HG03095 (cell line): Measurements from ENCODE around the gene BAG3.

Experiments used
- ATAC-seq: cut with Tn5 transposase; IDR thresholded peaks from one replicate; pipeline ENCODE4 v1.9.1; 2021; ENCODE audit warnings: moderate library complexity; ENCODE audit not compliant: unreplicated experiment

The BAG3 gene

GRCh38 chr10:119665901-119666708, 14.9 kb downstream of the BAG3 start:
- ATAC-seq: no peak

DNA sequence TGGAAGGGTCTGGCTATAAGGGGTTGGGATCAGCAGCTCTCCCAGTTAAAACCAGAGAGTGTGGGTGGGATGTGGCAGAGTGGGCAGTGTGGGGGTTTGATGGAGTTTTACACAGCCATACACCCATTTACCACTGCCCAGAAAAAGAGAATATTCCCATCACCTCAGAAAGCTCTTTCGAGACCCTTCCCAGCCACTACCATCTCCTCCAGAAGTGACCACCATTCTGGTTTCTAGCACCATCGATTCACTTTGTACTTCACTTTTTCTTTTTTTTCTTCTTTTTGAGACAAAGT, 15.5 kb downstream of the BAG3 start:
- no peak for ATAC-seq

DNA sequence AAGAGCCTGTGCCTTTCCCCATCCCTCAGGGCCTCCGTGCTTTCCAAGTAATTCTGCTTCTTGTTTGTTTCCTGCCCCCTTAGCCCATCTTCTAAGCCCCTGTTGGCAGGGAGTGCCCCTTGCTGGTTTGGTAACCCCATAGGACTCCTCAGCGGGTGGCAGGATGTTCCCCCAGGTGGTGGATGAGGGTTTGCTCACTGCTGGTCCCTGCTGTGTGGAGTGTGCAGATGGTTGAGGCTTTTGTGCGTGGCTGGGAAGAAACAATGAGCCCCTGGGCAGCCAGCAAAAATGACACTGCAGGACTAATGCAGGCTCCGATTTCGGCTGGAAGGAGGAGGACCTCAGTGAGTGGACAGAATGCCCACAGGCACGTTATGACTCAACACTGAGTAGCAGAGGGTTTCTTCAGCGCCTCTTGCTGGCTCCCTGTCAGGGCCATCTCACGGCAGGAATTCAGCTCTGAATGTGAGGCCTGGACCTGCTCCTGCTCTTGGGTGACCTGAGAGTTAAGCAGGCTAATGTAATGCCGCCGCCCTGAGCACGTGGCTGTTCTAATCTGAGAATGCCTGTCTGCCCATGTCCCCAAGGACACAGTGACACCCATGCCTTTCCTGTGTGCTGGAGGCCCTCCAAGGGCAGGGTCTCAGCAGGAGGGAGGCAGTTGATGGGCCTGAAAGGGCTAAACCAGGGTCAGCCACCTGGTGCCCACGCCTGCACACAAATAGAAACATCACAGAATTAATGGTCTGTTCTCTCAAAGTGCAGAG, 16.6 kb downstream of the BAG3 start:
- ATAC-seq: no peak

DNA sequence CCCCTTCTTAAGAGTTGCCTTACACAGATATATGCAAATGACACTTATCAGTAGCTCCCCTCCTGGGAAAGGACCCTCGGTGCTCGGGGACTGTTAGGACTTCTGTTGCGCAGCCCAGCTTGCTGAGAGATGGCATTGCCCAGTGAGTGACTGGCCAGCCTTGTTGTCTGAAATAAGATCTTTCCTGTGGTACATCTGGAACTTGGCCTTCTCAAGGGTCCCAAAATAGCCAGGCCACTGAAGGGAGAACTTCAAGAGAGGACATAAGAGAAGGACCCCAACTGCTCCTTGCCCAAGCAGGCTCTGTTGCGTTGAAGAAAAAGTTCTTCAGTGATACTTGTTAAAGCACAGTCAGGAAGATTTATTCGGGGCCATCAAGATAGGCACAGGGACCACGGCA, 17.3 kb downstream of the BAG3 start:
- ATAC-seq: no peak

DNA sequence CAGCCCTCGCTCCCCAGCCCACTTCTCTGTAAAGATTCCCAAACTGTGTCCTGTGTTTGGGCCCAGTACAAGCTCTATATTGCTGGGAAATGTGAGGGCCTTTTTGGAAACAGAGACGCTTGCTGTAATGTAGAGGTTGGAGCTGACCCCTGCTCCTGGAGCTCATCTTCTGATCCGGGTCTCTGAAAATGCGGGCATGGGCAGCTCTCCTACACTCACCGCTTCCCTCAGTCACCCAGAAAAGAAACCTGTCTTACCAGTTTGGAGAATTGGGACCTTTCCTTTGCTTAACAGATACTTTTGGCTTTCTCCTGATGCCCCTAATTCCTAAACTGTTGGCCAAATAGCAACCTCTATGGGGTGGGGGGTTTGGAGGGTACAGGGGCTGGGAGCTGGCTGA, 18.2 kb downstream of the BAG3 start:
- ATAC-seq: no peak

GRCh38 chr10:119669975-119670640, 18.9 kb downstream of the BAG3 start:
- ATAC-seq: no peak

- no peak for ATAC-seq
Measured at GRCh38 chr10:119670717-119671116, 19.5 kb downstream of the BAG3 start.

- ATAC-seq: no peak
Measured at GRCh38 chr10:119671381-119671780, 20.2 kb downstream of the BAG3 start.

DNA sequence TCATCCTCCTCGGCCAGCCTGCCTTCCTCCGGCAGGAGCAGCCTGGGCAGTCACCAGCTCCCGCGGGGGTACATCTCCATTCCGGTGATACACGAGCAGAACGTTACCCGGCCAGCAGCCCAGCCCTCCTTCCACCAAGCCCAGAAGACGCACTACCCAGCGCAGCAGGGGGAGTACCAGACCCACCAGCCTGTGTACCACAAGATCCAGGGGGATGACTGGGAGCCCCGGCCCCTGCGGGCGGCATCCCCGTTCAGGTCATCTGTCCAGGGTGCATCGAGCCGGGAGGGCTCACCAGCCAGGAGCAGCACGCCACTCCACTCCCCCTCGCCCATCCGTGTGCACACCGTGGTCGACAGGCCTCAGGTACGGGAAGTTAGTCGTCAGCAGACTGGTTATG, 21.1 kb downstream of the BAG3 start:
- ATAC-seq: no peak

DNA sequence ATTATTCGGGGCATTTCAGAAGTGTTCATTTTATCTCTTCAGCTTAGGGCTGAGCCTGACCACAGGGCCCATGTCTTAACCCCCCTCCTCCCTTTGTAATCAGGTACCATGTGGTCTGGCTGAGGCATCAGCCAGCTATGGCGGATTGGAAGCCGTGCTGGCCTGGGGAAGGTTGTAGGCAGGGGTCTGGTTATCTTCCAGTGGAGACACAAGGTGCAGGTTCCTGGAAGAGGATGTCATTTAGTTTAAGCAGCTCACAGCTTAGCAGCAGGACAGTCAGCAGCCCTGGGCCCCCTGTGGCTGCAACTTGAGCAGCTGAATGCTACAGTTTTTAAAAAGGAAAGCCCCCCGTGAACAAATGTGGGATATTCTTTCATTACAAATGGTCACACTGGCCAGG, 22.1 kb downstream of the BAG3 start:
- no peak for ATAC-seq

DNA sequence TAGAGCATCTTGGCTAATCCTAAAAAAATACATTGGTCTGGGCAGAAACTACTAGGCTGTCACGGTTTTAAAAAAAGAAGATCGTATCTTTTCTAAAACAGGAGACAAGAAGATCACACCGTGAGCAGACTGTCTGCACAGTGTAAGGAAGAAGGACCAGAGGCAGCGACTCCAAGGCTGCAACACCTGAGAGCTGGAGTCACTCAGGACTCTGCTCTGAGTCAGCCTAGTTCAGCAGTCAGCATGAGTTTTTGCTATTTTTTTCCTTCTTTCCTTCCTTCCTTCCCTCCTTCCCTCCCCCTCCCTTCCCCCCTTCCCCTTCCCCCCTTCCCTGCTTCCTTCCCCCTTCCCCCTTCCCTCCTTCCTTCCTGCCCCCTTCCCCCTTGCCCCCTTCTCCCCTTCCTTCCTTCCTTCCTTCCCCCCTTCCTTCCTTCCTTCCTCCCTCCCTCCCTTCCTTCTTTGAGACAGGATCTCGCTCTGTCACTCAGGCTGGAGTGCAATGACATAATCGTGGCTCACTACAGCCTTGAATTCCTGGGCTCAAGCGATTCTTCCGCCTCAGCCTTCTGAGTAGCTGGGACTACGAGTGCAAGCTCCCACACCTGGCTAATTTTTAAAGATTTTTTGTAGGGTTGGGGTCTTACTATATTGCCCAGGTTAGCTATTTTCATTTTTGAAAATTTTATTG, 24.4 kb downstream of the BAG3 start:
- no peak for ATAC-seq

GRCh38 chr10:119677126-119677525, 25.9 kb downstream of the BAG3 start:
- no peak for ATAC-seq

DNA sequence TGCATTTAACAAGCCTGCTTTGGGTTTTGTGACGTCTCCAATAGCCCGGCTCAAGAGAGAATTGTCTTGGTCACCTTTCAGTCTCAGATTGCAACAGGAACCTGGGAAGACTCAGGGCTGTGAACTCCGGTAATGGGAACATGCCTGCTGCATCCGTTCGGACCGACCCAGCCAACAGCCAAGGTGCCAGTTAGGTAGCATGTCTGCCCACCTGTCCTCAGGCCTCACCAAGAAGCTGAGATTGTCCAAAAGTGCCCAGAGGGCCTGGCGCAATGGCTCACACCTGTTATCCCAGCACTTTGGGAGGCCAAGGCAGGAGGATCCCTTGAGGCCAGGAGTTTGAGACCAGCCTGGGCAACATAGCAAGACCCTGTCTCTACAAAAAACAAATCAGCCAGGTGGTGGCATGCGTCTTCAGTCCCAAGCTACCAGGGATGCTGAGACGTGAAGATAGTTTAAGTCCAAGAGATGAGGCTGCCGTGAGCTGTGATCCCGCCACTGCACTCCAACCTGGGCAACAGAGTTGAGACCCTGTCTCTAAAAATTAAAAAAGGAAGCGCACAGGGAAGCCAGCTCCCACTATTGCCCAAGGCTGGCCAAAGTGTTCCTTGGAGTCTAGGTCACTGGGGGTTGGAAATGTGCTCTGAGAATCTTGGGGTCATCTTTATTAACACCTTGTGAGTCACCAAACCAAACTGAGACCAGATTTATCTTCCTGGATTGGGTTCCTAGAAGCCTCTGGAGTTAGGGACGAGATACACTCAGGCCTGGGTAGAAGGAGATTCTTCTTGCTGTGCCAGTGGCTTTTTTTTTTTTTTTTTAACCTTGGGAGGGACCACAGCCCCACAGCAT, 26.9 kb downstream of the BAG3 start:
- ATAC-seq: no peak

DNA sequence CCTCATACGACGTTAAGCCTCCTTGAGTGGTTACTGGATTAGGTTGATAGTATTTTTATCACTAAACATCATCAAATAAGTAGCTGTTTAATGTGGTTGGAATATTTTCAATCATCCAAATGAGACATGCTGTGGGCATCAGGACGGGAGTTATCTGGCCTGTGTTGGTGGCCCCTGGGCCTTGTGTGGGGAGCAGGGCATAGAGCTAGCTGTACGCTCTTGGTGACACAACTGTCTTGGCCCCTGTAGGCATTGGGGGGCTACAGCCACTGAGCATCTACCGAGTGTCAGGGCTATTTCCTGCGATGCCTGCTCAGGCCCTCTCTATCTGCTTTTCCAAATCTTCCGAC, 28.3 kb downstream of the BAG3 start:
- no peak for ATAC-seq

- ATAC-seq: no peak
Measured at GRCh38 chr10:119680050-119680449, 28.9 kb downstream of the BAG3 start.

GRCh38 chr10:119680650-119681081, 29.5 kb downstream of the BAG3 start:
- ATAC-seq: no peak

- peak; percentile 82 for ATAC-seq
Measured at GRCh38 chr10:119686465-119687191, 35.4 kb downstream of the BAG3 start.

- no peak for ATAC-seq
Measured at GRCh38 chr10:119687192-119688032, 36.2 kb downstream of the BAG3 start.

GRCh38 chr10:119688033-119688508, 36.9 kb downstream of the BAG3 start:
- peak; percentile 48 for ATAC-seq
